Islet precursor cell (in vitro differentiated cells): ENCODE results near the gene PSMB5.

Experiments
- DNase-seq: peaks from one replicate; pipeline ENCODE4 v3.0.0-alpha.2; 2018

The PSMB5 gene

DNA sequence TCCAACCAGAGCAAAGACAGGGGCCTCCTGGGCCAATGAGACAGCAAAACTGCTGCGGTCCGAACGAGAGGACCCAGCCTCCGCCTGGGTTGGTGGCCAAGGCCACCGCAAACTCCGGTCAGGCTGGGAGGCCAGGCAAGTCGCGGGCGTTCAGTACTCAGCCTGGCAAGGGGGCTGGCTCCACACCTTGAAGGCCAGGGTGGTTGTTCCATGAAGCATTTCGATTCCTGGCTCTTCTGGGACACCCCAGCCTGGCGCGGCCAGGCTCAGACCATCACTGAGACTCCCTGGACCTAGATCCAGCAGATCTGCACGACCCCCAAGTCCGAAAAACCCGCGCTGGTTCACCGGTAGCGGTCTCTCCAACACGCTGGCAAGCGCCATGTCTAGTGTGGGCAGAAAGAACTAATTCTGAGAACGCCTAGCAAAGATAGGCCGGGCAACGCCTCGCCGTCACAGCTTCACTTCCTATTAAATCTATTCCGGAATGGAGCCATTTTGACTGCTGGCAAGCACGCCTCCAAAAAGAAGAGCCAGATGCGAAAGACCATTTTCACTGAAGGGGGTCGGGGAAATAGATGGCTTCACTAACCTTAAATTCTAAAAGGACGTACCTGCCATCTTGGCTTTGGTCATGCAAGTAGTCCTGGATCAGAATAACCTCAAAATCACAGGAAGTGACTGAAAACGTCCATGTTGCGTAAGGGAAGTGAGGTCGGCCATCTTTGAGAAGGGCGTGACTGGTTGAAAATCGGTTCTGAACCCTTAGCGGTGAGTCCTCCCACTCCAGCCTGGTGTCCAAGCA, at the start of gene PSMB5:
PSMB5 (minus strand) TSS at position 403 of the 805 bp plus-strand sequence; CDS start at position 384, 19 bp downstream.
- peak; percentile 95 for DNase-seq

GRCh38 chr14:23080474-23080873, 45.8 kb upstream of the PSMB5 start:
- DNase-seq = no peak

DNA sequence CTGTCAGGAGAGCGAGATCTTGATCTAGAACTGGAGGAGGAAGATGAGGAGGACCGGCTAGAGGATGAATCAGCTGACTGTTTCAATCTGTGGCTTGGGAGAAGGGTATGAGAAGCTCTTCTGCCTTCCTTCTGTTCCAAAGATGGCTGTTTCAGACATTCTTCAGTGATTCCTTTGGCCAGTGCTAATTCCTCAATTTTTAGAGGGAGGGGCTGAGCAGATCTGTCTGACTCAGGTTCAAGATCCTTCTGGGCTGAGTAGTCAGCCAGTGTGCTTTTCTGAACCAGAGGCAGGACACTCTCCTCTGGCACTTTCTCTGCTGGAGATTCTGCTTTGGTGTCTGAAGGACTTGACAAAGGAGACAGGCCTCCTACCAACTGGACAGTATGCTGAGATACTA, 45.0 kb upstream of the PSMB5 start:
- no peak for DNase-seq

GRCh38 chr14:23078692-23079116, 44.0 kb upstream of the PSMB5 start:
- DNase-seq = peak; percentile 93

DNA sequence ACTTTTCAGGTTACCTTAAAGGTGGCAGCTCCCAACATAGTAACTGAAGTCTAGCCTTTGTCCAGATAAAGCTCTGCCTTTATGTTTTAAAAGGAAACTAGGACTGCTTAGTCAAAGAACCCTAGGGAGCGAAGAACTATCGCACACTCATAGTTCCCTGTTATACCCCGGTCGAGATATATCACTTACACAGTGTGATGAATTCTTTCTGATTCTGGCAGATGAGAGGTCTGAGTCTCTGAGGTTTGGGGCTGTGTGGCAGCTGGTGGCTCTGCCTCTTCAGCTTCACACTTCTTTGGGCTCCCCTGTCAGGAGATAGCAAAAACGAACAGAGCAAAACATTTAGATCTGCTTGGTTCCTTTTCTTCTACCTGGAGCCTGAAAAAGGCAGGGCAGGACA, 43.3 kb upstream of the PSMB5 start:
- DNase-seq = no peak

DNA sequence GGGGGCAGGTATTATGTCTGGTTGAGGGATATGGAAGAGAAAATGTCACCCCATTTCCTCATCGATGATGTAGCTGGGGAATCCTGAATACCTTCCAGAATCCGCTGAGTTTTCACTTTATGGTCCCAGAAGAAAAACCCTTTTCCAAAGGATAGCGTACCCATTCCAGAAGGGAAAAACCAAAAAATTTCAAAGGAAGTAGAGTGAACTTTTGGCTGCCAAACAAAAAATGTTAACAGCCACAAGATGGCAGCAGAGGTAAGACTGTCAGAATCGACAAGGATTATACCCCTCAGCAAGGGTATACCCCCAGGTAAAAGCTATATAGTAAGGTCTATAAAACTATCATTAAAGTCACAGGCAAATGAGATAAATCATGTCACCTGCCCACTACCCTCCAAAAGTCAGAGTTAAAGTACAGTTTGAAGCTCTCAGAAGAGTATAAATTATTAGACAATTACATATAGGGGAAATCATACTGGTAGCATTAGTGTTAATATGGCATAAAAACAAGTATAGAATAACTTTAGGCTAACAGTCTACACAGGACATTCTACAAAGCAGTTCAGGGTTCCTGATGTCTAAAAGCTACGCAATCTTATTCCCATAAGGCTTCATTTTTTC, 42.2 kb upstream of the PSMB5 start:
- DNase-seq = no peak

DNA sequence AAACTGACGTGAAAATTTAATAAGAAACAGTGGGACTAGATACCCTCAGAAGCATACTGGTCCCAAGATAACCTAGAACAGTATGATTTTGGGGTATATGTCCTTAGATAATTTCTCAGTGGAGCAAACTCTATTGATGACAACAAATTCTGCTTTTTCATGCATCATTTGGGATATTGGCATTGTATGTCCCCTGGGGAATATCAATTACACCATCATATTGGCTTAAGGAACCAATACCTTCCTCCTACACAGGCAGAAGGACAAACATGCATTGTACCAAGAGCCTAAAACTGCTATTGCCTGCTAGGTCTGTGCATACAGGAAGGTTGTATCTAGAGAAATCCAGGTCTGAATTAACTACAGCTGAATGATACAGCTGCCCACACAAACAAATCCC, 40.2 kb upstream of the PSMB5 start:
- no peak for DNase-seq

DNA sequence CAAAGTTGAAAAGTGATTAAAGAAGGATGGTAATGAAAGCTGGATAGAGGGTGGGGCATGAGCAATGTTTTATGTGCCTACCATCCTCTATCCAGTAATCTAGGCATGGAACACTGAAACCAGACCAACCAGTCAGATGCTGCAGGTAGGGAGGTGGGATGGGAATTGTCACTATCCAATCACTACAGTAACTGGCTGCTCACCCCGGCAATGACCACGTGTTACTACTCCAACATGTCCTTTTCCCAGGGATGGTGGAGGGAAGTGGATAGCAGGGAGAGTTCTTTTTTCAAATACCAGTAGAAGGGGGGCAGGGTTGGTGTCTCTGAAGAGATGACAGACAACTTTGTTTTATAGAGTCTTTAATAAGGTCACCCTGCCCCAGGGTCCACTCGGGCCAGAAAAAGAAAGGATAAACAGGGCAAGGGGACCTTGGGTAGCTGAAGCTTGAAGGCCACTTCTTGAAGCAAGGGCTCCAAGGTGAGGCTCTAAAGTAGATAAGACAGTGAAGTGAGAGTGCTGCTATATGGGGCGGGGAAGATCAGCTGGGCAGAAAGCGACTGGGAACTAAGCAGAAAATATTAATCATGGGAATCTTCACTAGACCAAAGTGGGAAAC, 37.3 kb upstream of the PSMB5 start:
- peak; percentile 87 for DNase-seq

DNA sequence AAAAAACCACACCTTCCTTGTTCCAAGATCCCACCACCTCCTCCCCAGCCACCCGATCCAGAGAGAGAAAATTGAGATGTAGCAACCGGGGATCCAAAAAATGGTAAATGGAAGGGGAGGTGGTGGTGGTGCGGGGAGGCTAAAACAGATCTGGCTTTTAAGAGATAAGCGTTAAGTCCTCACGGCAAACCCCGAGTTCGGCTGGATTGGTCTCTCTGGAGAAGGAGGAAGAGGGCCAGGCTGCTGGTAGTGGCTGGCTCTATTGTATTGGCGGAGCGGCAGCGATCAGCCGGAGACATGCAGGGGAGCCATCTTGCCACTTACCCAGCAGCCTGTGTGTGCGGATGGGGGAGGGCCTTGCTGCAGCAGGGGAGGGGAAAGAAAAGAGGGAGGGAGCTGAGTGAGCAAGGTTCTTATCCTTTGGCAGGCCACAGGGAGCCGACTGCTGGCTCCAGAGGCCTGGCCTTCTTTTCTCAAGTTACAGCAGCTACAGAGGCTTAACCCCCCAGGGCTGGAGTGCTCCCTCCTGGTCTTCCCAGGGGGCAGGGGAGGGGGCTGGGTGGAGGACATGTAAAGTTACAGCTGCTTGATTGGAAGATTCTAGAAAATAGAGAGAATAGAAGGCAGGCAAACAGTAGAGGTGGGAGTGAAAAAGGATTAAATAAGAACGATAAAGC, 36.7 kb upstream of the PSMB5 start:
- DNase-seq = peak; percentile 97

DNA sequence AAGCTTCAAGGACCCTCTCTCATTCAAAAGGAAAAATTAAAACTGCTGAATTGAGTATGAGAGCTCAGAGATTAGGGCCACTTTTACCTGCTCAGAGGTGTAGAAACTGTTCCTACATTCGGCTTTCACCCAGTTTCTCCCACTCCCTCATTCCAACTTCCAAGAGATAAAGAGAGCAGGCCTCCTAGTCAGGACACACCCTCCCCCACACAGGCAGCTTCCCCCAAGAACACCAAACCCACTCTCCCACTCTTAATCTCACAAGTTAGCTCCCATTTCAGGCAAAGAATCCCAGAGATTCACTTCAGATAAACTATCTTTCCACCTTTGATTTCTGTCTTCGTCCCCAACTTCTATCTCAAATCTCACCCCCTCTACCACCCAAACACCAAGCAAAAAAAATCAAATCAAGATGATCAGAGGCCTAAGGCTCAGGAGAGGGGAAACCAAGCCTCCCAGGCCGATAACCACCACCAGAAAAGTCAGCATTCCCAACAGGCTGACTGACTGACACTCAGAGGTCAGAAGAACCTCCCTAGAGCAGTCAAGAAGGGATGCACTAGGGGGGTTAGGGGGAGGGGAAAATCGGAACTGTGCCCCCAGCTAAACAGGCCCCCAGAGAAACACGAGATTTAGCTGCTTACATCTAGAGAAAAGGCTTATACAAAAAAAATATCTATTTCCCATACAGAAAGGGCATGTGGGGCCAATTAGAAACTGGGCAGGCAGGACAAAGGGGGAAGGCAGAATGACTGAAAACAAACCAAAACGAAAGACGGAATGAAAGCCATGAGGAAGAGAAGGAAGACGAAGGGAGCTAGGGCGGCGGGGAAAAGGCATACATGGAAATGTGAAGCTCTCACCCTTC, 35.8 kb upstream of the PSMB5 start:
- DNase-seq = no peak

GRCh38 chr14:23069413-23069806, 34.7 kb upstream of the PSMB5 start:
- no peak for DNase-seq

GRCh38 chr14:23068789-23069412, 34.2 kb upstream of the PSMB5 start:
- DNase-seq = peak; percentile 96

GRCh38 chr14:23067847-23068788, 33.4 kb upstream of the PSMB5 start:
- DNase-seq = no peak

GRCh38 chr14:23066855-23067744, 32.4 kb upstream of the PSMB5 start:
- DNase-seq = no peak

DNA sequence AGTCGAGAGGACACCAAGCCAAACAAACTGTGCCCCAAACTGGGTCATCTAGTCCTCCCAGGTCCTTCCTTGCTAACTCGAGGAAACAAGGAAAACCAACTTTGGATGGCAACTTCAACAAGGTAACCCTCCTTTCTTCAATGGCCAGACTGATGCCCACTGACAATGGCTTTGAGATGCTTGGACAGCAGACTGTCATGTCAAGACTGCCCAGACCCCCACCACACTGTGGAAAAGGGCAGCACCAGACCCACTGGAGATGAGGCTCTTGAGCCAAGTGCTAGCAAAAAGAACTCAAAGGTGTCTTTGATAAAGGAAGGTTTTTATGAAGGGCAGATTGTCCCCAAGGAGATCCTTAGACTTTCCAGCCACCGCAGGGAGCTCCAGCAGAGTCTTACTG, 31.7 kb upstream of the PSMB5 start:
- DNase-seq = no peak

DNA sequence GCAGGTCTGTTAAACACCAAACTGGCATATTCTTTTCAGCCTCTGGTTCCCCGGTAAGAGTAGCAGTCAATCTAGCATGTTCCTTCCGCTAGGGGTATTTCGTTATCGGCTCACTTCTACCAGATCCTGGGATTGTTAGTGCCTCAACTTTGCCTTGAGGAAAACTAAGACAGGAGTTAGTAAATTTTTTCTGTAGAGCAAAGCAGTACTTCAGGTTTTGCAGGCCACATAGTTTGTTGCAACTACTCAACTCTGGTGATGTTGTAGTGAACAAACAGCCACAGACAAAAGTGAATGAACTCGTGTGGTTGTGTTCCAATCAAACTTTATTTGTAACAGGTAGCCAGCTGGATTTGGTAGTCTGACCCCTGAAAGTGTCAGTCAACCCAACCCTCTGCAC, 28.9 kb upstream of the PSMB5 start:
- peak; percentile 47 for DNase-seq

DNA sequence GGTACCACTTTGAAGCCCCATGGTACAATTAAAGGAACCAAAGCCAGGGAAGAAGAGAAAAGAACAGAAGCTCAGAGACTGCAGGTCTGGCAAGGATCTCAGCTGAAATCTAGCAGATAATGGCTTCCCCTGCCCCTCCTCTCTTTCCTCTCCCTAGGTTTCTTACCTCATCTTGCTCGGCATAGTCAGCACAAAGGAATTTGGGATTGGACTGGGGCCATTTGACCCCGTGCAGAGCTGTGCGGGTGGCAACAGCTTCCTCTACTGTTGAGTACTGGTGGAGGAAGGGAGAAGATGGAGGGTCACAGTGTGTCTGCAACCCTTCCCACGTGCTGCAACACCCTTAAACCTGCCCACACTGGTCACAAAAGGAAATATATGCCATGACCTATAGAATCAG, 27.3 kb upstream of the PSMB5 start:
- peak; percentile 97 for DNase-seq

GRCh38 chr14:23060536-23061260, 26.0 kb upstream of the PSMB5 start:
- DNase-seq = no peak
